ES-I3 (cell line): Measurements from ENCODE around the gene ZMYND8.
"Not testable (repeated sequence)": the region's sequence is repeated elsewhere in the genome, so short reads cannot be mapped to it uniquely, and the experiment has no call there.

Source experiments
- H3K36me3 ChIP-seq: 2 replicates; pipeline ENCODE4 v1.6.1; 2013; ENCODE audit warnings: mild to moderate bottlenecking, low read length, control low read depth, moderate library complexity; ENCODE audit not compliant: insufficient read depth
- H3K4me1 ChIP-seq: 2 replicates; pipeline ENCODE4 v1.6.1; 2013; ENCODE audit warnings: mild to moderate bottlenecking, control low read depth, low read length; ENCODE audit not compliant: insufficient read depth
- H3K9ac ChIP-seq: 2 replicates; pipeline ENCODE4 v1.6.1; 2013; ENCODE audit warnings: low read depth, mild to moderate bottlenecking, low read length, moderate library complexity
- H3K9me3 ChIP-seq: 2 replicates; pipeline ENCODE4 v1.6.1; 2013; ENCODE audit warnings: mild to moderate bottlenecking, low read length, moderate library complexity; ENCODE audit not compliant: control insufficient read depth, insufficient read depth

ZMYND8 gene

DNA sequence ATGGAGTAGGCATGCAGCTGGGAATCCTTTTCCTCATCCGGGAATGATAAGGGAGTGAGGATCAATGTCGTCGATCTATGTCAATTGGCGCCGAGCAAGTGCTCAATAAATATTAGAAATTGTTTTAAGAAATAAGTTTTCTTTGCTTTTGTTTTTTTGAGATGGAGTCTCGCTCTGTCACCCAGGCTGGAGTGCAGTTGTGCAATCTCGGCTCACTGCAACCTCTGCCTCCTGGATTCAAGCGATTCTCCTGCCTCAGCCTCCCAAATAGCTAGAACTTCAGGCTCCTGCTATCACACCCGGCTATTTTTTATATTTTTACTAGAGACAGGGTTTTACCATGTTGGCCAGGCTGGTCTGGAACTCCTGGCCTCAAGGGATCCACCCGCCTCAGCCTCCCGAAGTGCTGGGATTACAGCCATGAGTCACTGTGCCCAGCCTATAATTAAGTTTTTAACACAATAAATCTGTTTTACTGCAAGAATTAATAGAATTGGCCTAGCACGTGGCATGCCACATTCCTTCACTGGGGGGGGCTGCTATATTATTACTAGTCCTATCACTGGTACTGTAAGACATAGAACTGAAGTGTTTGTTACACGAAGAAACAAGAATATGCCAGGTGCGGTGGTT lies 92.2 kb downstream of the ZMYND8 start:
- not testable (repeated sequence) for H3K4me1 ChIP-seq, H3K9ac ChIP-seq, H3K9me3 ChIP-seq
- peaks cover 63% of the 10 kb centered on the region for H3K36me3 ChIP-seq

DNA sequence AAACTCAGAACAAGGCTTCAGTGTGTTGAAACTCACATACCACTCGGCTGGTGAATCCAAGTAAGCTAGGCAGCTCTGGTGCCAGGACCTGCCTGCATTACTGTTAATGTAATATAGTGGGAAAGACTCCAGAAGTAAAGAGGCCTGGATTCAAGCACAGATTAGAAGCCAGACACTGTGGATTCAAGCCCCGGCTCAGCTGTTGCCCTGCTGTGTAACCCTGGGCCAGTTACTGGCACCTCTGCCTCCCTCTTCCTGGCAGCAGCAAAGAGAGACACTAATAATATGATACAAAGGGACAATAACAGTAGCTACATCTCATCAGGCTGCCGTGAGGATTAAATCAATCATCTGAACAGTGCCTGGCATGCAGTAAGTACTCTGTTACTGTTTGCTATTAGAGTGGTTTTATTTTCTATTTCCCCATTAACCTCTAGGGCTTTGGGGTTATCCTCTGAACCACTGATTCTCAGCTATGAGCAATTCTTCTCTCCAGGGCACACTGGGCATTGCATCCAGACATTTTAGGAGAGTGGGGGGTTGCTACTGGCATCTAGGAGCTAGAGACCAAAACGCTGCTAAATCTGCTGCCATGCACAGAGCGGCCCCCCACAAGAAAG lies 92.9 kb downstream of the ZMYND8 start:
- H3K36me3 ChIP-seq, result peaks cover 60% of the 10 kb centered on the region
- H3K9ac ChIP-seq, result no peak overlapping the region
- H3K4me1 ChIP-seq, result peaks cover 3% of the 10 kb centered on the region; the same call in 1 of the 2 replicates
- no peaks in the 10 kb centered on the region for H3K9me3 ChIP-seq

DNA sequence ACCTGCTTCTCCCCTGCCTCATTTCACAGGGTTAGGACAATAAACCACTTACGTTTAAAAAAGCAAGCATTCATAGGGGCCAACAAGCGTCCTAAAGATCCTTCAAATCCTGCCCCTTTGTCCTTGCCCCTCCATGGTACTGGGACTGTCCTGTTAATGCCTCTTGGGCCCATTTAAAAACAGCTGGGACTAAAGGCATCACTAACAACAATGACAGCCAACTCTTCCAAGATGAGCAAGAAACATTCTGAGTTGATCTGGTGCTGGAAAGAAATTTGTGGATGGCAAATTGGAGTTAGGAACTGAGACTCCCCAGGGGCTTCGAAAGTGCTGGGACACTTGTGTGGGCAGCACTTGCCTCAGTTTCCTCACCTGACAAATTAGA lies 93.4 kb downstream of the ZMYND8 start:
- H3K9me3 ChIP-seq, result no peaks in the 10 kb centered on the region
- no peak overlapping the region for H3K9ac ChIP-seq
- H3K36me3 ChIP-seq, result peaks cover 60% of the 10 kb centered on the region
- peaks cover 3% of the 10 kb centered on the region; the same call in 1 of the 2 replicates for H3K4me1 ChIP-seq

DNA sequence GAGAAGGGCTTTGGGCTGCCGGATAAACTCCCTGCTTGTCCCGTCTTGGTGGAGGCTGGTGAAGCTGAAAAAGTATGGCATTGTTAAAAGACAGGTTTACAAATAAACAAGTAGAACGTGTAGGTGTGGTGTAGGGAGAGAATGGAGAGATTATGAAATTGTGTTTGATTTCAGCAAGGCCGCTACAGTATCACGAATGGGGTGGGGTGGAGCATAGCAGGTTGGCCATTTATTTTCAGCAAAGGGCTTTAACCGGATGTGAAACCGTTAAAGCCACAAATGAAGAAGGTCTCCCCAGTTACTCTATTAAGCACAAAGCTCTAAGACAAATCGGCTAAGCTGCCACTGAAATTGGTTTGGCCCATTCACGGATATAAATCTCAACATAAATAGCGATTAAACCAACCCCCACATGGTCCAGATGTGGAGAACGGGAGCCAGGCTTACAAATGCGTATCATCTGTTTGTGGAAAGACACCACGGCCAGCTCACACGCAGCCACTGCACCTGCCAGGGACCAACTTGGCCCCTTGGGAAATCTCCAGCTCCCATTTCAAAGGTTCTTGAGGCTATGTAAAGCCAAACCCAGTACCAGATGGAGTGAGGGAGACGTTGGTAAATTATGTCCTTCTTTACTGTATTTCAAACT lies 94.0 kb downstream of the ZMYND8 start:
- H3K9ac ChIP-seq, result no peak overlapping the region
- H3K9me3 ChIP-seq, result no peaks in the 10 kb centered on the region
- H3K4me1 ChIP-seq, result peaks cover 1% of the 10 kb centered on the region; the same call in 1 of the 2 replicates
- H3K36me3 ChIP-seq, result peaks cover 55% of the 10 kb centered on the region

DNA sequence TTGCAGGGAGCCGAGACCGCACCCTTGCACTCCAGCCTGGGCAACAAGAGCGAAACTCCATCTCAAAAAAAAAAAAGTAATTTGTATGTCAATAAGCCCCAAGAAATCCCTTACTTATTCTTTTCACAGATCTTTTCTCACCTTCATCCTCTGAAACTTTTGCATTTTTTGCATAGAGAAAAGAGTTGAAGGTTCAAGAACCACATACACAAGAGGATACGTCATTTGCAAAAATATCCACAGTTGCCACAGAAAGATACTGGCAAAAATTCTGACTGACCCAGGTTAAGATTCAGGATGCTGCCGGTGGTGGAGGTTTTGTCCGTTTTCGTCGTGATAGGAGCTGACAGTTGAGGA lies 94.5 kb downstream of the ZMYND8 start:
- H3K9ac ChIP-seq, result no peak overlapping the region
- H3K4me1 ChIP-seq, result no peaks in the 10 kb centered on the region
- peaks cover 51% of the 10 kb centered on the region for H3K36me3 ChIP-seq
- no peaks in the 10 kb centered on the region for H3K9me3 ChIP-seq

DNA sequence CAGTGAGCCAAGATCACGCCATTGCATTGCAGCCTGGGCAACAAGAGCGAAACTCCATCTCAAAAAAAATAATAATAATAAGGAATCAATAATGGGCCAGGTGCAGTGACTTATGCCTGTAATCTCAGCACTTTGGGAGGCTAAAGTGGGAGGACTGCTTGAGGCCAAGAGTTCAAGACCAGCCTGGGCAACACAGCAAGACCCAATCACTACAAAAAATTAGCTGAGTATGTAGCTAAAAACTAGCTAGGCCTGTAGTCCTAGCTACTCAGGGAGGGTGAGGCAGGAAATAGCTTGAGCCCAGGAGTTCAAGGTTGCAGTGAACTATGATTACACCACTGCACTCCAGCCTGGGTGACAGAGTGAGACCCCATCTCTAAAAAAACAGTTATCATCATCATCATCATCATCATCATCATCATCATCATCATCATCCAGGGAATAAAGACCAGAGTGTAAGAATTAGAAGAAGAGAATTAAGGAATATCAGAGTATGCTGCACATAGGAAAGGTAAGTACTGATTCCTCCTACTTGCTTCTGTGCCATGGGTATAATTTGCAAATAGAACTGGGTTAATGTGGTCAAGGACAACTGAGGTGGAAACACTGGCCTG lies 95.2 kb downstream of the ZMYND8 start:
- not testable (repeated sequence) for H3K9me3 ChIP-seq, H3K4me1 ChIP-seq, H3K9ac ChIP-seq
- peaks cover 50% of the 10 kb centered on the region for H3K36me3 ChIP-seq

DNA sequence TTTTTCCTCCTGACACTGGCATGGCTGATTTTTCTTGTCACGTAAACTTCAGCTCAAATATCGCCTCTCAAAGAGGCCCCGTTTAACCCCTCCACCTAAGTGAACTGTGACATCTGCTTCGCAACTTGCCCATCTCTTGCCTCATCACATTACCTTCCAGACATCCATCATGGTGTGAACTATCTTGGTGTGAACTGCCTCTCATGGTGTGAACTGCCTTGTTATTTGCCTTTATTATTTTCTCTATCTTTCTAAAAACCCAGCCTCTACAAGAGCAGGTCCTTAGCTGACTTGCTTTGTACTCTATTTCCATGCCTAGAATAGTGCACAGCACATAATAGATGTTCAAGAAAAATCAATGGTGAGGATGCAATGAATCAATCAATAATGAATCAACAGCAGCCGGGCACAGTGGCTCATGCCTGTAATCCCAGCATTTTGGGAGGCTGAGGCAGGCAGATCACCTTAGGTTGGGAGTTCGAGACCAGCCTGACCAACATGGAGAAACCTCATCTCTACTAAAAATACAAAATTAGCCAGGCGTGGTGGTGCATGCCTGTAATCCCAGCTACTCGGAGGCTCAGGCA lies 95.9 kb downstream of the ZMYND8 start:
- not testable (repeated sequence) for H3K9ac ChIP-seq, H3K9me3 ChIP-seq, H3K4me1 ChIP-seq
- H3K36me3 ChIP-seq, result peaks cover 48% of the 10 kb centered on the region

DNA sequence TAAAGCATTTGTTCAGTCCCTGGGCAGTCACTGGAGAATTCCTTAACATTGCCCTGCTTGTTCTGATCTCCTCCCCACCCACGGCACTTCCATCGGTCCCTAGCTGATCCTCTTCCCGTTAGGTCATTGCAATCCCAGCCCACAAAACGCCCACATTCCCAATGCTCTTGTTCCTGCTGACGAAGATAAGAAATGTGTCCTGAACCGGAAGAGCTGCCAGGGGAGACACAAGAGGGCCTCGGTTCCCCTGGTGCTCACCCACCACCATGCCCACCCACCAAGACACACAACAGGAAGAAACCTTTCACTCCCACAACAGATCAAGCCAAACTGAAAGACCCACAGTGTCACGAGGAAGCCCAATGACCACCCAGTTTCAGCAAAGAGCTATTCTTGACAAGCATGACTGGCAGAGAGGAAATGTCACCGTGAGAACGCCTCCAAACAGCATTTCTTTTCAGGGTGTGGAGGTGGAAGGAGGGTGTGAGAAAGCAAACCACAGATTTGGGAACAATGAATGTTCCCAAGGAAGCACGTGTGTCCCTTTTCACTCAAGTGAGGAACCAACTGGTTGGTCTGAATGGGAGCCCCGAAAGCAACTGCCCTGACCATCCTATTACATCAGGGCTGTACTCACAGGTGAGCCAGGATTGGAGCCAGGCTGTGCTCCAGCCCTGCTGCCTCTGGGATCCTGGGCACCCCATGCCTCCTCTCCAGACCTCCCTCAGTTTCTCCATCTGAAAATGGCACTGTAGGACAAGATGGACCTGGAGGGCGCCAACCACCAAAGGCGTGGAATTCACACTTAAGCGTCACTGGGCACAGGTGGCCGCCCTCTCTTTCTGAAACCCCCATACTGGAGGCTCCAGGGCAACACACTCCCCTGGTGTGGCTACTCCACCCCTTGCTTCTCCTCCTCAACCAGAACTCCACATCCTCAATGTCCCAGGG lies 97.5 kb downstream of the ZMYND8 start:
- Histone ChIP-seq H3K36me3 (peaks cover 53% of the 10 kb centered on the region), H3K9me3 (no peaks in the 10 kb centered on the region), H3K4me1 (no peaks in the 10 kb centered on the region), H3K9ac (no peak overlapping the region)

DNA sequence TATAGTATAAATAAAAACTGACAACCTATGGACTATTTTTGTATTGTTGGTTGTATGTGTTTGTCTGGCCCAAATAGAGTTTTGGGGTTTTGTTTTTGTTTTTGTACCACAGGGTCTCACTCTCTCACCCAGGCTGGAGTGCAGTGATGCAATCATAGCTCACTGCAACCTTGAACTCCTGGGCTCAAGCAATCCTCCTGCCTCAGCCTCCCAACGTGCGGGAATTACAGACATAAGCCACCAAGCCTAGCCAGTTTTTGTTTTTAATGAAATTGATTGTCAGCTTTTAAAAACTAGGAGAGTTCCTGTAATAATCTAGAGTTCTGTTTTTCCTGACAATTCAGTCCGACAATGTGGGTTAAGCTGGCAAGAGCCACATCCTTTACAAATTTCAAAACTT lies 98.7 kb downstream of the ZMYND8 start:
- Histone ChIP-seq H3K9me3 (no peaks in the 10 kb centered on the region), H3K4me1 (no peaks in the 10 kb centered on the region), H3K36me3 (peaks cover 51% of the 10 kb centered on the region), H3K9ac (no peak overlapping the region)

DNA sequence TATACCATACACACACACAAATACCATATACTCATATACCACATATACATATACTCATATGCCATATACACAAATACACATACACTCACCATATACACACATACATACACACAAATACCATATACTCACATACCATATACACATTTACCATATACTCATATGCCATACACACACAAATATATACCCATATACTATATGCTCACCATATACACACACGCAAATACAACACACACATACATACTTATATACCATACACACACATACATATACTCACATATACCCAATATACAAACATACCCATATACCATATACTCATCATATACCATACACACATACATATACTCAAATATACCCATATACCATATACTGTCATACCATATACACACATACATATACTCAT lies 99.2 kb downstream of the ZMYND8 start:
- H3K9me3 ChIP-seq, result no peaks in the 10 kb centered on the region
- H3K36me3 ChIP-seq, result peaks cover 47% of the 10 kb centered on the region
- H3K4me1 ChIP-seq, result no peaks in the 10 kb centered on the region; the same call in 1 of the 2 replicates
- no peak overlapping the region for H3K9ac ChIP-seq

DNA sequence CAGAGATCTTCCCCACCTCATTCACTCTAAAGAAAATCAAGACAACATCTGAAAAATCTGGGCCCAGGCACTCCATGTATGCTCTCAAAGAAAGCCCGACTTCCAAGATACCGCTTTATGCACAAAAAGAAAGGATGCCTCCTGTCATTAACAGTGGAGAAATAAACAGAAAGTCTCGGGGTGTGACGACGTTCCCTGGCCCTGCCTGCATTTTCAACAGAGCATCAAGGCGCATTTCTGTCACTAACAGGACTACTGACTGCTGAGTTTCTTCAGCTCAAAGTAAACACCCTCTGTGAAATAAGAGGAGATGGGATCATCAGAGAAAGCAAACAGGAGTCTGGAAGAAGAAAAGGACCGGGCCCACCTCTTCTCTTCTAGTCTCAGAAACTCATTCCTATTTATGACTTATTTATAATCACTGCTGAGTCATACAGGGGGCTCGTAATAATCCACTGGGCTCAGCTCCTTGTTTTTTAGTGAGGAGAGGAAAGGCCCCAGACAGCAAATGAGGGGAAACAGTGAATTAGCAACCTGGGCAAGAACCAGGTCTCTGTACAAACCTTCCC lies 99.7 kb downstream of the ZMYND8 start:
- Histone ChIP-seq H3K9ac (no peak overlapping the region), H3K9me3 (no peaks in the 10 kb centered on the region), H3K36me3 (peaks cover 42% of the 10 kb centered on the region), H3K4me1 (no peaks in the 10 kb centered on the region; the same call in 1 of the 2 replicates)

DNA sequence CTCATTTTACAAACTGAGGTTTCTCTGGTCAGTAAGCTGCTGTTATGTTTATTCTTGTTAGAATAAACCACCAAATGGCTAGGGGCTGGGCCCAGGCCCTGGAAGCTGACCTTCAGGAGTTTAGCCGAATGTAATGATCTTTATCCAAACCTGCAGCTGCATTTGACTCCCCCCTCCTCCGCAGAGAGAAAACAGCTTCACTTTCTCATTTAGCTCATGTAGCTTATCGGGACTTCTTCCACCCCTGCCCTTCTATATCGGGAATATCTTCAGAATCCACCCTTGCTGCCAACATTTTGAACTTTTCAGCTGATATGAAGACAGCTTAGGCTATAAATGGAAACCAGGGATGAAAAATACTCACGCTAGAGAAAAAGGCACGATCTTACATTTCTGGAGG lies 102.6 kb downstream of the ZMYND8 start:
- Histone ChIP-seq H3K36me3 (peaks cover 39% of the 10 kb centered on the region), H3K9me3 (no peaks in the 10 kb centered on the region), H3K9ac (no peak overlapping the region), H3K4me1 (no peaks in the 10 kb centered on the region; the same call in 1 of the 2 replicates)

DNA sequence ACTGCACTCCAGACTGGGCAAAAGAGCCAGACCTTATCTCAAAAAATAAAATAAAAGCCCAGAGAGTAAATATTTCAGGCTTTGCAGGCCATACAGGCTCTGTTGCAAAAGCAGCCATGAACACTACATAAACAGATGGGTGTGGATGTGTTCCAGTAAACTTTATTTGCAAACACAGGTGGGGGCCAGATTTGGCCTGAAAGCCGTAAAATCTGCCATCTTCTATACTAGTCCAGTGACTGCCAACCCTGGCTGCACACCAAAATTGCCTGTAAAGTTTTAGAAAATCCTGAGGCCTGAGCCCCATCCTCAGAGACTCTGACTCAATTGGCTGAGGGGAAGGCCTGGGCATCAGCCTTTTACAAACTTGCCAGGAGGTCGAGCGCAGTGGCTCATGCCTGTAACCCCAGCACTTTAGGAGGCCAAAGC lies 103.6 kb downstream of the ZMYND8 start:
- Histone ChIP-seq H3K36me3 (peaks cover 44% of the 10 kb centered on the region), H3K9me3 (no peaks in the 10 kb centered on the region), H3K9ac (no peak overlapping the region), H3K4me1 (no peaks in the 10 kb centered on the region; the same call in 1 of the 2 replicates)
